Lung (tissue), 12 donors: ENCODE measurements around the gene GLB1L2. TPM values are rescaled to one million over a fixed set of nuclear protein-coding genes. Genes with fewer than 3 reads are reported as not detected.

Experiments used
- ATAC-seq: fragments of 200-7000 bp; cut with Tn5 transposase; one replicate; pipeline ENCODE4 v1.9.1; 2020; ENCODE audit warnings: moderate number of reproducible peaks; ENCODE audit not compliant: insufficient read depth, low FRiP score
- DNase-seq, 3 donors: peaks; one replicate each; pipeline ENCODE4 v3.0.0-alpha.2; 2013 to 2017
- H3K27ac ChIP-seq, 2 donors: one replicate each; pipeline ENCODE4 v1.5.1; 2013; ENCODE audit warnings: mild to moderate bottlenecking in 2 of 2, moderate library complexity in 2 of 2, control low read depth in 1 of 2, inconsistent platforms in 1 of 2, low read depth in 1 of 2, low read length in 1 of 2
- H3K27me3 ChIP-seq, 3 donors: one replicate each; pipeline ENCODE4 v1.5.1; 2013; ENCODE audit warnings: low read length in 2 of 3; ENCODE audit not compliant: control insufficient read depth in 3 of 3, insufficient read depth in 3 of 3
- H3K36me3 ChIP-seq, 4 donors: one replicate each; pipeline ENCODE4 v1.5.1; 2013; ENCODE audit warnings: low read length in 4 of 4, mild to moderate bottlenecking in 1 of 4, moderate library complexity in 1 of 4; ENCODE audit not compliant: control insufficient read depth in 4 of 4, insufficient read depth in 4 of 4
- H3K4me1 ChIP-seq, 5 donors: one replicate each; pipeline ENCODE4 v1.5.1; 2013; ENCODE audit warnings: low read length in 5 of 5, mild to moderate bottlenecking in 2 of 5, moderate library complexity in 1 of 5; ENCODE audit not compliant: control insufficient read depth in 5 of 5, insufficient read depth in 5 of 5
- H3K4me3 ChIP-seq: one replicate; pipeline ENCODE4 v1.5.1; 2013; ENCODE audit warnings: mild to moderate bottlenecking, control low read depth, moderate library complexity
- H3K9ac ChIP-seq, 2 donors: one replicate each; pipeline ENCODE4 v1.5.1; 2013; ENCODE audit warnings: low read length in 2 of 2, control low read depth in 1 of 2; ENCODE audit not compliant: insufficient read depth in 1 of 2
- H3K9me3 ChIP-seq, 4 donors: one replicate each; pipeline ENCODE4 v1.5.1; 2013; ENCODE audit warnings: low read length in 3 of 4, mild to moderate bottlenecking in 1 of 4, moderate library complexity in 1 of 4; ENCODE audit not compliant: control insufficient read depth in 4 of 4, insufficient read depth in 3 of 4
- CTCF ChIP-seq: IDR thresholded peaks from 2 replicates; pipeline ENCODE4 v1.5.1; 2012; ENCODE audit warnings: mild to moderate bottlenecking; ENCODE audit errors: control extremely low read depth, extremely low read depth
- WGBS, 2 donors: extraction: QIAGEN DNeasy Blood & Tissue Kit; methylation state at CpG; one replicate each; pipeline ENCODE4 v1.1.7; 2013; 5-methylcytosine and 5-hydroxymethylcytosine counted together
- polyA plus RNA-seq, 2 donors: library from polyadenylated mRNA; stranded (reverse); fragments of 200-250 nt; gene quantifications; one replicate each; pipeline ENCODE4 v1.2.1, GENCODE V29; 2013
- total RNA-seq, 2 donors: library from RNA; depleted of rRNA in 1 of 2; stranded (reverse); fragments of >200 nt in 1 of 2; gene quantifications; one replicate each; pipeline ENCODE4 v1.2.1, GENCODE V29; 2014 to 2021
- donor health status: control.
- donor health status: control.
- donor health status: Bipolar disorder and iron deficiency.
- donor health status: healthy.
- donor health status: DM: yes; HTN: yes; CAD: no.

The GLB1L2 gene
- total and polyA plus RNA-seq, 4 donors, result 7.1 to 13.6 (median 9.3) TPM

DNA sequence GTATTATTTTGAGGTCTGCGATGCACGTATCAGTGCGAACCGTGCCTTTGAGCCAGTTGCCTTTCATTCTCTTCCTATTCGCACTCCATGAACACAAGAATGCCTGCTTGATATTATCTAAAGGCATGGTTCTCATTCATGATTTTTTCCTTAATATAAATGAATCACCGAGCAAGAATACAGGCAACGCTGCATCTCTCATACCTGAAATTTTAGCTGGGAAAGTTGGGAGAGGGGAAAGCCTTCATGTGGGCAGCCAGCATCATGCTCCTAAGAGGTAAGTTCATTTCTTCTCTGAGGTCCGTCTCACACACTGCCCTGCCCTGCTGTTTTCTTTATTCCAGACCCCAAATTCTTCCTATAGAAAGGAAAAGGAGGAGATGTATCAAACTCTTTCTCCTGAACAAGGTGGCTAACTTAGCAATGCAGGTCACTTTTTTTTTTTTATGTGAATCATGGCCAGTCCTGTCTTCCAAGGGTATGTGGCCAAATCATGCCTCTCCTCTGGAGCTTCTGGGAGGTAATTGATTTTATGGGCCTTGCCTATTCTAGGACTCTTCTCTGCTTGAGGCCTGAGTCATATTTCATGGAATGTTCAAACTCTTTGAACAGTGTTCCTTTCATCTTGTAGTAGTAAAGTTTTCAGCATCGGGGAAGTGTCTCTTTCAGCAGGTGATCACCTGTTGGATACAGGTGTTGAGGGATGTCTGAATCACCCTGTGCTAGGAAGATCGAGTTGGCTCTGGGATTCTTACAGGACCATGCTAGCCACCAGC is 3.2 kb downstream of the GLB1L2 start:
- H3K27me3 ChIP-seq, result peaks cover 0 to 32% (median 26%) of the 10 kb centered on the region in 3 donors
- no peaks in the 10 kb centered on the region for H3K36me3 ChIP-seq
- no peak for TF ChIP-seq CTCF
- H3K4me1 ChIP-seq, result peaks cover 0 to 7% (median 3%) of the 10 kb centered on the region in 5 donors
- H3K27ac ChIP-seq, result no peak overlapping the region
- WGBS, 2 donors, result 93 to 97% methylated on average over 10 of the region's 10 CpGs
- H3K9me3 ChIP-seq, result no peaks in the 10 kb centered on the region
- no peak for DNase-seq
- H3K9ac ChIP-seq, result no peak overlapping the region
- H3K4me3 ChIP-seq, result no peak overlapping the region
- no peak for ATAC-seq

DNA sequence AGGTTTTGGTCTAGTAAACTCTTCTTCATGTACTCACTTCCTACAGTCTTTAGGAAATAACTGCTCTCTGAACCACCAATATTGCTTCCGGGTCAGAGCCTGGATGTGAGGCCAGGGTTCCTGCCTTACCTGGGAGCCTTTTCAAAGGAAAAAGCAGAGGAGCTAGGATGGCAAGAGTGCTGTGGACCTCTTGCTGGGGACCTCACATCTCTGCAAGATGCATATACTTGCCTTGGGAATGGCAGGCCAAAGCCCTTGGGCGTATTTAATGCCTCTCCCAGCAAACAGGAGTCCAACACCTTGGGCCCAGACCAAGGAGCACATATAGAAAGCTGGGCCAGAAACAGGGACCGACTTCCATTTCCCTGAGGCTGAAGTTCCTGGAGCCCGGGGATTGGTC is 5.3 kb downstream of the GLB1L2 start:
- 95% methylated on average over 4 of the region's 4 CpGs for WGBS, 2 donors
- no peak for TF ChIP-seq CTCF
- no peaks in the 10 kb centered on the region for H3K9me3 ChIP-seq

DNA sequence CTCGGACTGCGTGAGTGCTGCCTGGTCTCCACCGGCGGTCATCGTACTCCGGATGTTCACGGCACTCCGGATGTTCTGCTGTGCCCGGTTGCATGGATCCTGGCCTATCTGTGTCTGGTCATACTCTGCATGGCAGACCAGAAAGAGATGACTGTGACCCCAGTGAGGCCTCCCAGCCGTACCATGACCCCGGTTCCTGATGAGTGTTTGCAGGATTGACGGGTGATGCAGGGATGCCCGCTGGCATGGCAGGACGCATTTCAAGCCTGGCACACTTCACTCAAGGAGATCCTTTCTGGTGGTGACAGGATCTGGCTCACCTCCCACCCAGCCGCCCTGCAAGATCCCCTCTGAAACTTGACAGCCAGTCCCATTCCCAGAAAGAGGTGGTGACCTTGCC is 6.3 kb downstream of the GLB1L2 start:
- ATAC-seq (no peak), DNase-seq (no peak)
- 92 to 97% methylated on average over 15 of the region's 15 CpGs for WGBS, 2 donors
- Histone ChIP-seq H3K4me3 (no peak overlapping the region), H3K9ac (no peak overlapping the region), H3K9me3 (no peaks in the 10 kb centered on the region), H3K27me3 (peaks cover 0 to 12% (median 11%) of the 10 kb centered on the region in 3 donors), H3K27ac (no peak overlapping the region), H3K36me3 (no peaks in the 10 kb centered on the region), H3K4me1 (no peaks in the 10 kb centered on the region)
- no peak for TF ChIP-seq CTCF

More for the DNA sequence above, 5.3 kb downstream of the GLB1L2 start:
- no peak overlapping the region for H3K9ac ChIP-seq
- H3K4me3 ChIP-seq, result no peak overlapping the region
- DNase-seq, result no peak
- H3K36me3 ChIP-seq, result no peaks in the 10 kb centered on the region
- peaks cover 0 to 3% (median 0%) of the 10 kb centered on the region in 5 donors for H3K4me1 ChIP-seq
- no peak overlapping the region for H3K27ac ChIP-seq
- H3K27me3 ChIP-seq, result peaks cover 0 to 18% (median 15%) of the 10 kb centered on the region in 3 donors
- no peak for ATAC-seq

DNA sequence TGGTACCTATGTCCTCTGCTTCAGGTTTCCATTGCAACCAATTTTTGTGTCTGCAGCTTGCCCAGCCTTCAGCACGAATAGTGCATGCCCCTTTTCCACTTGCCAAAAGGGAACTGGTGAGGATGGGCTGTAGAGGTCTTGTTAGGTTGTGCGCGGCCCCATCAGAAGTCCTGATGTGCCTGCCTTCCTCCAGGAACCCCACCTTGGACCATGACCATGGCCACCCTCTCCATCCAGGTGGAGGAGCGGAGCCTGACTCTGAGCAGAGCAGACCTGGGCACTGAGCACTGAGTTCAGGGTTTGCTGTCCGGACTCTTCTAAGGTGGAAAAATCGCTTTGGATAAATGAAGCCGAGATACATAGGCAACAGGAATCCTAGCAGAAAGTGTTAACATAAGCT is 6.9 kb downstream of the GLB1L2 start:
- Histone ChIP-seq H3K36me3 (no peaks in the 10 kb centered on the region), H3K4me1 (no peaks in the 10 kb centered on the region), H3K9me3 (no peaks in the 10 kb centered on the region), H3K27me3 (peaks cover 0 to 8% (median 8%) of the 10 kb centered on the region in 3 donors), H3K4me3 (no peak overlapping the region), H3K9ac (no peak overlapping the region), H3K27ac (no peak overlapping the region)
- 95 to 98% methylated on average over 7 of the region's 7 CpGs for WGBS, 2 donors
- no peak for TF ChIP-seq CTCF
- no peak for DNase-seq
- no peak for ATAC-seq
